ENCODE results near the gene INTS1.

DNA sequence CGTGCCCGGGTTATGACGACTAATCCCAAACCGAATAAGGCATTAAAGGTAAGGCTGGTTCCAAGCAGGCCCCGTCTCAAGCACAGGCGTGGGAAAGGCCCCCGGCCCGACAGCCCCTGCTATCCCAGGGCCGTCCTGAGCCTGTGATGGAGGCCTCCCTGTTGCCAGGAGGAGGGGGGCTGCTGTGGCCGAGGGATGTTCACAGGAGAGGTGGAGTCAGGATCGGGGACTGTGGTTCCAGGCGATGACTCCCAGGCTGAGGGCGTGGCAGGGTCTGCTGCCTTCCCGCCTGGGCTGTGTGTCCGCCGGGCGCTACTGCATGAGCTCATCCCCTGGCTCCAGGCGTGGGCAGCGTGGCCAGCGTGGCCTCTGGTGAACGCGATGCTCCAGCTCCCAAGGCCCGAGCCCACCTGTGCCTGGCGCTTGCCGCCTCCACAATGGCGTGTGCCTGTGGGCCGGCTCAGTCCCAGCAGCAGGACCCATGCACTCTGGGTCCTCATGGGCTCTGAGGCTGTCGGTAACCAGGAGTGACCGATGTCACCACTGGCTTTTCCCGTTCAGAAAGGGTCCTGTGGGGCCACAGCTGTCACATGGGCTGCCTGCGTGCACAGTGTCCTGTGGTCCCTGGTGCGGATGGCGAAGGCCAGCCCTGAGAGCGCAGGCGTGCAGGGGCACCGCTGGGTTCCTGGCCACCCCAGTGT, 35.1 kb upstream of the INTS1 start:
- TF ChIP-seq FOXK2 (IDR thresholded peaks at IDR 0.05) (no peak), BHLHE40 (IDR thresholded peaks at IDR 0.05; ENCODE audit: borderline replicate concordance) (no peak), ELF4 (IDR thresholded peaks at IDR 0.05) (no peak), SUZ12 (IDR thresholded peaks at IDR 0.05) (no peak), CTBP1 (IDR thresholded peaks at IDR 0.05; ENCODE audit: borderline replicate concordance) (no peak), ZNF384 (IDR thresholded peaks at IDR 0.05) (no peak), TARDBP (IDR thresholded peaks at IDR 0.05) (no peak), FOXM1 (IDR thresholded peaks at IDR 0.05; ENCODE audit: borderline replicate concordance) (no peak), SP1 (IDR thresholded peaks at IDR 0.05) (no peak), HDGF (IDR thresholded peaks at IDR 0.05; ENCODE audit: borderline replicate concordance) (no peak)
- TF ChIP-seq, protein P1, sequence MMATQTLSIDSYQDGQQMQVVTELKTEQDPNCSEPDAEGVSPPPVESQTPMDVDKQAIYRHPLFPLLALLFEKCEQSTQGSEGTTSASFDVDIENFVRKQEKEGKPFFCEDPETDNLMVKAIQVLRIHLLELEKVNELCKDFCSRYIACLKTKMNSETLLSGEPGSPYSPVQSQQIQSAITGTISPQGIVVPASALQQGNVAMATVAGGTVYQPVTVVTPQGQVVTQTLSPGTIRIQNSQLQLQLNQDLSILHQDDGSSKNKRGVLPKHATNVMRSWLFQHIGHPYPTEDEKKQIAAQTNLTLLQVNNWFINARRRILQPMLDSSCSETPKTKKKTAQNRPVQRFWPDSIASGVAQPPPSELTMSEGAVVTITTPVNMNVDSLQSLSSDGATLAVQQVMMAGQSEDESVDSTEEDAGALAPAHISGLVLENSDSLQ (IDR thresholded peaks at IDR 0.05) = no peak
